DMS153 treated with DMSO at 0.1 percent for 48 hours (cell line): ENCODE measurements around the gene SOX12.

ENCODE experiments used
- DNase-seq: peaks from one replicate; lab custom pipeline; 2025; ENCODE audit not compliant: unreplicated experiment; lab: John Stamatoyannopoulos, UW

Gene SOX12

DNA sequence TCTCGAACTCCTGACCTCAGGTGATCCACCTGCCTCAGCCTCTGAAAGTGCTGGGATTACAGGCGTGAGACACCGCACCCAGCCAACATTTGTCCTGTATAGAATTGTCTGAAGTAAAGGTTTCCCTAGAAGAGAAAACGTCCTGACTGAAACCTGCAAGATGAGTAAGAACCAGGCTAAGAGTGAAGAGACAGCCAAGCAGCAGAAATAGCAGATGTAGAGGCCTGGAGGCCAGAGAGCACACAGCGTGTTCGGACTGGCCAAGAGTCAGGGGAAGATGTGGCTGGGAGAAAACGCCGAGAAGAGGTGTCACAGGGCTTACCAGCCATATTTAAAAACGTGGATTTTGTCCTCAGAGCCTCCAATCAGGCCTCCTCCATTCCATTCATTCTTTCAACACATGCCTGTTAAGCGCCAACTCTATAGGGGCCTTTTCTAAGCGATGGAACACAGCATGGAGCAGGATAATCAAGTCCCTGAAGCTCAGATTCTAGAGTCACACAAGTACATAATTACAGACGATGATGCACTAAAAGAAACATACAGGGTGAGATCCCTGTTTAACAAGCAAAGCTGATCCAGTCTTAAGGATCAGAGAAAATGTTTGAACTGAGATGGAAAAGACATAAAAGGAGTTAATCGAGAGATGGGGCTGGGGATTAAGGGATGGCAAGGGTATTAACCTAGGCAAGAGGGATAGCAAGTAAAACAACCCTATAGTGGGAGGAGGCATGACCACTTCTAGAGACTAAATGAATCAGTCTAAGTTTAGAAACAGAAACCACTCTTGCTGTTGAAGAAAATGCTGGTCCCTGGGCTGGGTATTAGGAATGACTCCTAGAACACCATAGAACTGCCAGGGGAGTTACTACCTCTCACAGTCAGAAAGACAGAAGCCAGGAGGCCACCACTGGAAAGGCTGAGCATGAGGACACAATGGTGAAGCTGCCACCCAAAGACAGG, 23.2 kb upstream of the SOX12 start:
- DNase-seq, result no peak

DNA sequence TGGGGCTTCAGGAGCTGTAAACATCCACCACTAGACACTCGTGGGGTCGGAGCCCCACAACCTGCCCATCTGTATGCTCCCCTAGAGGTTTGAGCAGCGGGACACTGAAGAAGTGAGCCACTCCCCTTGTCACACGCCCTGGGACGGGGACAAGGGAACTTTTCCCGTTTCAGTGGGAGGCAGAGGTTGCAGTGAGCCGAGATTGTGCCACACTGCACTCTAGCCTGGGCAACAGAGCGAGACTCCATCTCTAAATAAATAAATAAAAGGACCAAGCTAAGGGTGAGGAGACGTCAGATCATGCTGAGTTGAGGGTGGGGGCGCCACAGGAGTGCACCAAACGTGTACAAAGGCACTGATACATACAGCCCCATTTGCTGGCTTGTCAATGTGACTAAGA, 19.6 kb upstream of the SOX12 start:
- DNase-seq, result no peak

DNA sequence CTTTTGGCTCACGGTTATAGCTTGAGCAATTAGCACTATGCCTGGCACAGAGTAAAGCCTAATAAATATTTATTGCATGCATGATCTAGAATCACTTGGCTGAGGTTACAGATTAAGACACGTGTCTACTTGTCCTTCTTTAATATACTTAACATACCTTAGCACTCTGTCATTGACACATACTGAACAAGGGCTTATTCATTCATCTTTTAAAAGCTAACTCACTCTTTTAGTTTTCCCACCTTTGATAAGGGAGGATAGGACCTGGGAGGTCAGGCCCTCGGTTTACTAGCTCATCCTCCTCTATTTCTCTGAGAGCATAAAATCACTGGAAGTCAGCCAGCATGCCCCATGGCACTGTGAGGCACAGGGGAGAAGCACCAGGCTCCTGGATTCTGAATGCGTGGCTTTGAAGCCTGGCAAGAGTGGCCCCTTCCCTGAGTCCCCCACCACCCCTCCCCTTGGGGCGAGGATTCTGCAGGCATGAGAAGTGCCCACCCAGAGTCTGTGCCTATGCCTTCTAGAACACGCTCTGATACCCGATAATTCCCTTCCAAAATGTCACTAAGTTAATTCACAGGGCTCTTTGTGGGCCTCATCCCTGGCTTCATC, 16.8 kb upstream of the SOX12 start:
- no peak for DNase-seq

DNA sequence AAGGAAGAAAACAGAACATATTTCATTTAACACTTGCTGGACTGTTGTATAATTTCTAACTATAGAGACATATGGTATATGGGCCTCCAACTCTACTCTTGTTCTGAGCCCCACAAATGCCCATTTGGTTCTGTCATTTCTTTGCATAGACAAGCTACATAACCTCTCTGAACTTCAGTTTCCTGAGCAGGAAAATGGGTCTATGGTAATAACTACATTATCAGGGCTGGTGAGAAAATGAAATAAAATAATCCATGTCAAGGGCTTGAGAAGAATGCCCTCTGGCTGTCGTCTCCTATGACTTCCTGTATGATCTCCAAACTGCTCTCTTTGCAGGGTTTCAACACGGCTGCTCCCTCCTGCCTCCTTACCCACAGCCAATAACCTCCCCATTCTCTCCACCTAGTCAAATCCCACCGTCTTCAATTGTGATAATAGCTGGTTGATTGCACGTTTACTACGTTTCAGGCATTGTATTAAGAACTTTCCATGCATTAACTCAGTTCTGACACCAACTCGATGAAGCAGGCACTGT, 16.0 kb upstream of the SOX12 start:
- DNase-seq, result peak; percentile 37

DNA sequence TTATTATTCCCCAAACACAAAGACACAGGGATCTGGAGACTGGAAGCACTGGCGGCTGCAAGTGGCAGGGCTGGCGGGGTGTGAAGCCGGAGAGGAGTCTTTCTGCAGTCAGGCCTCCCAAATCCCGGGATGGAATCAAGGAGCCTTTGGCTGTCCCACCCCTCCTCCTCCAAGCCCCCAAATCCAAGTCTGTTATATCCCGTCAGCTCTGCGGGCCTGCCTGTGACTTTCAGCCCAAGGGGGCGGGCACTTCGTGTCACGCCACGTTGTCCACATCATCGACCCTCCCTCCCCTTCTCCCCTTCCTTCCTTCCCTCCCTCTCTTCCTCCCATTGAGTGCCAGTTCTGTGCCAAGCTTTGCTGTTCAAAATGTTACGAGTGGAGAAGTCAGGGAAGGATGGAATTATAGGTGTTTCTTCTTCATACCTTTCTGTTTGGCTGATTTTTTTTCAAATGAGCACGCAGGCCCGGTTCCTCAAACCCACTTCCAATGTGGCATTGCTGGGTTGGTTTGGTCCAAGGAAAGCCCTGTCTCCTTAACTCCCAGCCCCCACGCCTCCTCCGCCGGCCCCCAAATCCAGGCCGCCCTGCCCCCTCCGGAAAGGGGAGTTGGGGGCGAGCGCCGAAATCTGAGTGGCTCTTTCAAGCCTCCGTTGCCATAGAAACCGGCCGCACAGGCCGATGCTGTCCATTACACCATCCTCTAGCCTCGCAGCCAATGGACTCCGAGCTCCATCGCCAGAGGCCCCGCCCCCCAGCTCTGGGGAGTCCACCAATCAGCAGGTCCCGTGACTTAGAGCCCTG, 15.3 kb upstream of the SOX12 start:
- peak; percentile 96 for DNase-seq

DNA sequence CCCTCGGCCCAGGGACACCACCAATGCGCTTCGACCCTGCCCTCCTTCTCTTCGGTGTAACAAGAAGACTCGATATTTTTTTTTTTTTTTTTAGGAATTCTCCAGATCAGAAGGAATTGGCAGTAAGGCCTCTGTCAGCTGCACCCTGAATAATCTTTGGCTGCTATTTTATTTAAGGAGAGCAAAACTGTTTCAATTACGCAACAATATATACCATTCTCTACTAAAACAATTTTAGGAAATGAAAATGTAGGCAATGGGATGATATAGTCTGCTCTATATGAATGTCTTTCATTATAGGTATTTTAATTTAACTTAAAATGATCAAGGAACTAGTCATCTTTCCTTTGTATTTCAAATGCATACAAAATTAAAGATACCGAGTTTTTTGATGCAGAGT, 14.7 kb upstream of the SOX12 start:
- DNase-seq, result no peak

DNA sequence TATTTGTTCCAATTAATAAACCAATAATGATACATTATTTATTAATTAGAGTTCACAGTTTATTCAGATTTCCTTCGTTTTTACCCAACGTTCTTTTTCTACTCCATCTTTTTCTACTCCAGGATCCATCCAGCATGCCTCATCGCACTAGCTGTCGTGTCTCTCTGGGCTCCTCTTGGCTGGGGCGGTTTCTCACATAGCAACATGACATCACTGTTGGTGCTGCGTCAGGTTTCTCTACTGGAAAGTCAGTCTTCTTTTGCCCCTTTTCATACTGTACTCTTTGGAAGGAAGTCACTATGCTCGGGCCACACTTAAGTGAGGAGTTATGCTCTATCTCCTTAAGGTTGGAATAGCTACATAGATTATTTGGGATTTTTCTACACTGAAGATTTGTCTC, 13.7 kb upstream of the SOX12 start:
- DNase-seq, result no peak

DNA sequence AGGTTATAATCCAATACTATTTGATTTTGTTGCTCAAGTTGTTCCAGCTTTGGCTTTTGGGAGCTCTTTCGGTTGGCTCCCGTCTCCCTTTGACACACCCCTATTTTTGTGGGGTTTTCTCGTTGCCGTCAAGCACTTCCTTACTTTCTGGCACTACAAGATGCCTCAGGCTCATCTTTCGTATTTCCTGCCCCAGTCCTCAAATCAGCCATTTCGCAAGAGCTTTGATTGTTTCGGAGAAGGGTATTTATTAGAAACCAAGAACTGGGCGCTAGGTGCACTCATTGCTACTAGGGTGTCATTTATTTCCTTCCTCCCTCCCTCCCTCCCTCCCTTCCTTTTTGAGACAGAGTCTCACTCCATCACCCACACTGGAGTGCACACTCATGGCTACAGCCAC, 13.3 kb upstream of the SOX12 start:
- no peak for DNase-seq

DNA sequence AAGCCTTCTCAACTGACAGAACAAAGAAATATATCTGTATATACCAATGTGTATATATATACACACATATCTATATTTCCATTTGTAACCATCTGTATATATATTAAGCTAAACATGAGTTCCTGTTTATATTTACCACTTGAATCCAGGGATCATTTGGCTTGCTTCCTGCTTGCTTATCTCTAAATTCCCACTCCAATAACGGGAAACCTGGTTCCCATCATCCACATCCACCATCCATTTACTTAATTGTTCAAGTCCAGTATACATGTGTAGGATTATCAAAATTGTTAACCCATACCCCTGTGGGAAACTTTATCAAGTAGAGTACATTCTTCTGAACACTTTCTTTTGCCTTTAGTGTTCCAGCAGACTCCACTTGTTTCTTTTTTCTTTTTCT, 12.5 kb upstream of the SOX12 start:
- DNase-seq, result no peak

DNA sequence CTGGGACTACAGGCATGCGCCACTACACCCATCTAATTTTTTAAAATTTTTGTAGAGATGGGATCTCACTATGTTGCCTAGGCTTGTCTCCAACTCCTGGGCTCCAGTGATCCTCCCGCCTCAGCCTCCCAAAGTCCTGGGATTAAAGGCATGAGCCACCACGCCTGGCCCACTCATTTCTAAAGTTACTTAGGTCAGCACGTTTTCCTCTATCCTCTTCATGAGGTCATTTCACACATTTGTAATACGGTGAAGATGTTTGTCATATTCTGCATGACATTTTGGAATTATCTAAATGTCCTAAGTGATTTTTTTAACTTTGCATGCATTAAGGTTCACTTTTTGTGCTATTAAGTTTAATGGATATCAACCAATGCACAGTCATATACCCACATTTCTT, 11.9 kb upstream of the SOX12 start:
- no peak for DNase-seq

DNA sequence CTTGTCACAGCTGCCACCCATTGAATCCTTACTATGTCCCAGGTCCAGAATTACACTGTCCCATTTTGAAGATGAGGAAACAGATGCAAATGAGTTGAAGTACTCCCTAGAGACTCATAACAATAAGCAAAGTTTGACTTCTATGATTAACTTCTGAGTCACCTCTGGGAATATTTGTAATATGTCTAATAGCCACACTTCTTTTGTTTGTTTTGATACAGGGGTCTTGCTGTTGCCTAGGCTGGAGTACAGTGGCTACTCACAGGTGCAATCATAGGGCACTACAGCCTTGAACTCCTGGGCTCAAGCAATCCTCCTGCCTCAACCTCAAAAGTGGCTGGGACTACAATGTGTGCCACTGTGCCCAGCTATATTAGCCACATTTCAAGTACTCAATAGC, 11.4 kb upstream of the SOX12 start:
- DNase-seq, result no peak

DNA sequence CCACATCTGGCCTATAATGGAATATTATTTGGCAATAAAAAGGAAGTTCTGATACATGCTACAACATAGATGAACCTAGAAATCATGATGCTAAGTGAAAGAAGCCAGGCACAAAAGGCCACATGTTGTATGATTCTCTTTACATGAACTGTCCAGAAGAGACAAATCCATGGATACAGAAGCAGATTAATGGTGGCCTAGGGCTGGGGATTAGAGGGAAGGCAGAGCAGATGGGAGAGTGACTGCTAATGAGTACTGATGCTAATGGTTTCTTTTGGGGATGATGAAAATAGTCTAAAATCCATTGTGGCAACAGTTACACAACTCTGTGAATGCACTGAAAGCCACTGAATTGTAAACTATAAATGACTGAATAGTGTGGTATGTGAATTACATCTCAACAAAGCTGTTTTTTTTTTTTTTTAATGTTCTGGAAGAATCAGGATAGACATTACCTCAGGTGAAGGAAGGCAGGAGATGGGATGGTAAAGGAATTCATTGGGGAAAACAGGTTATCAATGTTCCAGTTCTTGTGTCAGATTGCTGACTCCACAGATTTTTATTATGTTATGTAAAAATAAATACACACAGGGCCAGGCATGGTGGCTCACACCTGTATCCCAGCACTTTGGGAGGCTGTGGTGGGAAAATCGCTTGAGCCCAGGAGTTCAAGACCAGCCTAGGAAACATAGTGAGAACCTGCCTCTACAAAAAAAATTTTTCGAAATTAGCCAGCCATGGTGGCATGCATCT, 8.9 kb upstream of the SOX12 start:
- no peak for DNase-seq

DNA sequence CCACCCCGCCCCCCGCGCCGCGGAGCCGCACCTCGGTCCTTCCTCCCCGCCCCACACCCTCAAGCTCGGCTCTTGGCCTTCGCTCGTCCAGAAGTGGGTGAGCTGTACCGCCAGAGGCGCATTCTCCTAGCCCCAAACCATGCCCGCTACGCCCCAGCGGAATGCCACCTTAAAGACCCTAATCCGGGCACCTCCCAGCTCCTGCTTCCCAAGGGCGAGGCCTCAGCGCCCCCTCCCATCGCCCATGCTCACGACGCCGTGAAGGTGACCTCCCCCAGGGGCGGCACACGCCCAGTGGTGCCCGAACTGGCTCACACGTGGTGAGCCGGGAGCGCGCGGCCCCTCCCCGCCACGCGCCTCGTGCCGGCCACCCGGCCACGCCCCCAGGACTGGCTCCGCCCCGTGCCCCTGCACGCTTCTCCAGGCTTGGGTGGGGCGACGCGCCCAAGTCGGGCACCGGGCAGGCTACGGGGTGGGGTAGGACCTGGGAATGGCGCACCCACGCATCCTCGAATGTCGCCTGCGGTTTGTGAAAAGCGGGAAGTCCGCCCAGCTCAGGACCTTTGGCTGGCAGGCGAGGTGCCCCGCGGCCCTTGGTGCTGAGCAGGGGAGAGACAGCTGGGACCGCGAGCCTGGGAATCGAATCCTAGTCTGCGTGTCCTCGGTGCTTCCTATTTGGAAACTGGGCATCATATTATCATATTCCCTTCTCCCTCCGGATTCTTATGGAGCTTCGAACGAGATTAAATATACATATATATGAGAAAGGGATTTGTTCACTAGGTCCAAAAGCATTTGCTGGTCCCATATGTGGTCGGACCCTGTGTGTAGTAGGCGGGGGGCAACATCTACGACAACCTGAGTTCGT, 941 bp upstream of the SOX12 start:
- DNase-seq, result peak; percentile 79

DNA sequence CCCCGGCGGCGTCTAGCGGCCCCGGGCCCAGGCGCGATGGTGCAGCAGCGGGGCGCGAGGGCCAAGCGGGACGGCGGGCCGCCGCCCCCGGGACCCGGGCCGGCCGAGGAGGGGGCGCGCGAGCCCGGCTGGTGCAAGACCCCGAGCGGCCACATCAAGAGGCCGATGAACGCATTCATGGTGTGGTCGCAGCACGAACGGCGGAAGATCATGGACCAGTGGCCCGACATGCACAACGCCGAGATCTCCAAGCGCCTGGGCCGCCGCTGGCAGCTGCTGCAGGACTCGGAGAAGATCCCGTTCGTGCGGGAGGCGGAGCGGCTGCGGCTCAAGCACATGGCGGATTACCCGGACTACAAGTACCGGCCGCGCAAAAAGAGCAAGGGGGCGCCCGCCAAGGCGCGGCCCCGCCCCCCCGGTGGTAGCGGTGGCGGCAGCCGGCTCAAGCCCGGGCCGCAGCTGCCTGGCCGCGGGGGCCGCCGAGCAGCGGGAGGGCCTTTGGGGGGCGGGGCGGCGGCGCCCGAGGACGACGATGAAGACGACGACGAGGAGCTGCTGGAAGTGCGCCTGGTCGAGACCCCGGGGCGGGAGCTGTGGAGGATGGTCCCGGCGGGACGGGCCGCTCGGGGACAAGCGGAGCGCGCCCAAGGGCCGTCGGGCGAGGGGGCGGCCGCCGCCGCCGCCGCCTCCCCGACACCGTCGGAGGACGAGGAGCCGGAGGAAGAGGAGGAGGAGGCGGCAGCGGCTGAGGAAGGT, 715 bp downstream of the SOX12 start:
- DNase-seq, result peak; percentile 40

DNA sequence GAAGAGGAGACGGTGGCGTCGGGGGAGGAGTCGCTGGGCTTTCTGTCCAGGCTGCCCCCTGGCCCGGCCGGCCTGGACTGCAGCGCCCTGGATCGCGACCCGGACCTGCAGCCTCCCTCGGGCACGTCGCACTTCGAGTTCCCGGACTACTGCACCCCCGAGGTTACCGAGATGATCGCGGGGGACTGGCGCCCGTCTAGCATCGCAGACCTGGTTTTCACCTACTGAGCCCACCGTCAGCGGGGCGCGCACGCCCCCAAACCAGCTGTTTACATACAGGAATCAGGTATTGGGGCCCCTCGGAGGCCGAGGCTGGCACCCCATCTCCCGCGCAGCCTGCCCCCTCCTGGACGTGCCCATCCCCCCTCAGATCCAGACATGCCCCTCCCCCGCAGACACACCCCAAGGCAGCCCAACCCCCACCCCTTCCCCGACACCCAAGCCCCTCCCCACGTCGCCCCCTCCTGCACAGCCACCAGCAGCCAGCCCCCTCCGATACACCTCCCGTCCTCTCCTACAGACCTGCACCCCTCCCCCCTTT, 1.4 kb downstream of the SOX12 start:
- DNase-seq, result no peak

DNA sequence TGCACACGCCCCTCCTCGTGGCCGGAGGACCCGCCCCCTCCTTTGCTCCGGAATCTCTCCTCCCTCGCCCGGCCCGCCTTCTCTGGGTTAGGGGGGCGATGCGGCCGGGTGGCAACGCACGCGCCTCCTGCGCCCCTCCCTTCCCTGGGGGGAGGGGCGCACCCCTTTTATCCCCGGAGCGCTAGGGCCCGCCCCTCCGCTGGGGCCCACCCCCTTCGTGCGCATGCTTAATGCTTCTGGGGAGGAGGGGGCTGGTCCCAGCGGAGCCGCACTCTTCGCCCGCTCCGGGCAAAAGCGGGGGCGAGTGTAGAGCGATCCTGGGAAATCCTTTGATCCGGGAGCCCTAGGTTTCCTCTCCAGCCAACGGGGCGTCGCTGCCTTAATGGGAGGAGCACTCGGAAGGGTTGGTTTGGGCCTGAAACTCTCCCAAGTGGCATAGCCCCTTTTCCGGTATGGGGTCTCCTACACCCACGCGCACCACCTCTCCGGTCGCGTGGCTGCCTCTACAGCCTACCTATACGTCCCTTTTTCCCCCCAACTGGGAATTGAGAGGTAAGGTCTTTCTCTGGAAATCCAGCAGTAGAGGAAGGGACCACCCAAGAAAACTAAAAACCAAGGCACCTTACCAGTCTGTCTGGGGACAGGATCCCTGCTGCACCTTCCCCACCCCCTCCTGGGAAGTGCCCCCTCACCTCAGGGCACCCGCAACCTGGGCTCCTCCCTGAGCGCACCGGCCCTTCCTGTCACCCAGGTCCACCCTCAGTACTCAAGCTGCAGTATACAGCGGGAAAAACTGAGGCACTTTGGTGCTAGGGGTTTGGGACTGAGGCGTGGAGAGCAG, 2.1 kb downstream of the SOX12 start:
- DNase-seq, result peak; percentile 66

DNA sequence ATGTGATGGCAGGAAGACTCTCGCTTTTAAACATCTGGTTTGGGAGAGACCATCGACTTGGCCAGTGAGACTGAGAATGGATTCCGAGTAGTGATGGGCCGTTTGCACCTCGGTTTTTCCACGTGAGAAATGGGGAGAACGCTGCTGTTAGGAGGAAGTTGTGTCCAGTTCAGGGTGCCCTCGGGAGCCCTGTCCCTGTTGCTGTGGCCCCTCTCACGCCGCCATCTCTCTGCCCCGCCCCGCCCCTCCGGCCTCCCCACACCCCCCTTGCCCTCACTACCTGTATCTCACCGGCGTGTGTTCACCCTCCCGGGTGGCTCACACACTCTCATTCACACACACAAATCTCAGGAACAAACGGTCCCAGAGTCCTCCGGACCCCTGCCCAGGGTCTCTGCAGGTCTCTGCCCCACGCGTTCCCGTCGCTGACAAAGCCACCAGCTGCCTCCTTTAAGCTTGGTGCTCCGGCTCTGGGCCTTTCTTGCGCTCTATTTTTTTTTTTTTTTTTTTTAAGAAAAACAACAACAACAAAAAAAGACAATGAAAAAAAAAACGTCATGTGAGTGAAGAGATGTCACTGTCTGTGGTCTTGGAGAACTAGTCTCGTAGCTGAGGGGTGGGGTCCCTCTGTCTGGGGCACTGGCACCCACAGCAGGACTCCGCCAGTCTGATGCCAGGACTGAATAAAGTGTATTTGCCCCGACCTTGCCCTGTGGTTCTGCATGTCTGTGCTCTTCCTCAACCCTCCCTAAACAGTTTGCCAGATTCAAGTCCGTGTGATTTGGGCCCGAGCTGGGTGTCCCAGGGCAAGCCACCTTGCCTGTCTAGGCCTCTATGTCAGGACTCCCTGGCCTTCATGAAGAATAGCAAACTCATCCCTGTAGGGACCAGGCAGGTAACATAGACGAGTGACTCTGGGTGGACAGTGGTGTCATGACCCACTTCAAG, 2.9 kb downstream of the SOX12 start:
- DNase-seq, result no peak
